GM10847 (cell line): ENCODE results near the gene NEO1.

Experiments used
- POLR2A ChIP-seq: IDR thresholded peaks from 2 replicates; pipeline ENCODE4 v1.6.1; 2011; ENCODE audit not compliant: insufficient read length; ENCODE audit errors: extremely low read depth

NEO1 gene

GRCh38 chr15:73303636-73304035 is 251.4 kb downstream of the NEO1 start:
- no peak for TF ChIP-seq POLR2A

GRCh38 chr15:73305331-73306211 is 253.3 kb downstream of the NEO1 start:
- no peak for TF ChIP-seq POLR2A

GRCh38 chr15:73308305-73308704 is 256.0 kb downstream of the NEO1 start:
- no peak for TF ChIP-seq POLR2A

- TF ChIP-seq POLR2A, result no peak
Observed at GRCh38 chr15:73313861-73314260, 261.6 kb downstream of the NEO1 start.

- no peak for TF ChIP-seq POLR2A
Observed at GRCh38 chr15:73317651-73318462, 265.6 kb downstream of the NEO1 start.

GRCh38 chr15:73318463-73319351 is 266.4 kb downstream of the NEO1 start:
- TF ChIP-seq POLR2A, result no peak

GRCh38 chr15:73319460-73320245 is 267.4 kb downstream of the NEO1 start:
- TF ChIP-seq POLR2A, result no peak

- no peak for TF ChIP-seq POLR2A
Observed at GRCh38 chr15:73320619-73321180, 268.4 kb downstream of the NEO1 start.

- TF ChIP-seq POLR2A, result no peak
Observed at GRCh38 chr15:73321496-73322450, 269.5 kb downstream of the NEO1 start.

GRCh38 chr15:73322665-73323373 is 270.6 kb downstream of the NEO1 start:
- TF ChIP-seq POLR2A, result no peak

- no peak for TF ChIP-seq POLR2A
Observed at GRCh38 chr15:73323374-73323955, 271.2 kb downstream of the NEO1 start.

- TF ChIP-seq POLR2A, result no peak
Observed at GRCh38 chr15:73323956-73324355, 271.7 kb downstream of the NEO1 start.
